OCI-LY1 (cell line): ENCODE data around the gene IRS1.

Experiments
- H2AFZ ChIP-seq: fragments of 200-600 bp; sonication (generic), shearing (Covaris generic); 2 replicates; pipeline ENCODE4 v1.6.0; 2014; ENCODE audit warnings: antibody characterized with exemption, mild to moderate bottlenecking, low read length
- H3F3A ChIP-seq: fragments of 200-600 bp; sonication (generic), shearing (Covaris generic); 2 replicates; pipeline ENCODE4 v1.6.0; 2014; ENCODE audit warnings: mild to moderate bottlenecking, antibody characterized with exemption, low read length, moderate library complexity; ENCODE audit not compliant: insufficient read depth
- H3K27ac ChIP-seq: fragments of 200-600 bp; sonication (generic); 2 replicates; pipeline ENCODE4 v1.5.1; 2014; ENCODE audit warnings: low read length, mixed run types, mild to moderate bottlenecking, low read depth; ENCODE audit not compliant: poor library complexity, severe bottlenecking
- H3K27me3 ChIP-seq: fragments of 200-600 bp; sonication (generic); 2 replicates; pipeline ENCODE4 v1.6.0; 2014; ENCODE audit warnings: antibody characterized with exemption, mild to moderate bottlenecking, low read length, moderate library complexity; ENCODE audit not compliant: insufficient read depth
- H3K36me3 ChIP-seq: fragments of 200-600 bp; sonication (generic); 2 replicates; pipeline ENCODE4 v1.6.1; 2014; ENCODE audit warnings: mild to moderate bottlenecking, antibody characterized with exemption, low read length, moderate library complexity, mixed read lengths; ENCODE audit not compliant: insufficient read depth
- H3K4me1 ChIP-seq: fragments of 200-600 bp; sonication (generic); 2 replicates; pipeline ENCODE4 v1.5.1; 2014; ENCODE audit warnings: mild to moderate bottlenecking, low read length, moderate library complexity; ENCODE audit not compliant: insufficient read depth, severe bottlenecking
- H3K4me2 ChIP-seq: fragments of 200-600 bp; sonication (generic), shearing (Covaris generic); 2 replicates; pipeline ENCODE4 v1.6.1; 2014; ENCODE audit warnings: low read length
- H3K4me3 ChIP-seq: fragments of 200-600 bp; sonication (generic); 2 replicates; pipeline ENCODE4 v1.5.1; 2014; ENCODE audit warnings: low read length, low read depth, mild to moderate bottlenecking, mixed read lengths; ENCODE audit not compliant: poor library complexity, severe bottlenecking
- H3K79me2 ChIP-seq: fragments of 200-600 bp; shearing (Covaris generic); 2 replicates; pipeline ENCODE4 v1.6.1; 2016; ENCODE audit warnings: mixed run types, low read length, mixed read lengths; ENCODE audit not compliant: insufficient read depth
- H3K9ac ChIP-seq: fragments of 200-600 bp; sonication (generic), shearing (Covaris generic); 2 replicates; pipeline ENCODE4 v1.6.1; 2014; ENCODE audit warnings: mild to moderate bottlenecking, low read length, mixed read lengths
- H3K9me2 ChIP-seq: fragments of 200-600 bp; sonication (generic), shearing (Covaris generic); 2 replicates; pipeline ENCODE4 v1.6.1; 2014; ENCODE audit warnings: low read depth, mild to moderate bottlenecking, low read length, mixed read lengths
- H3K9me3 ChIP-seq: fragments of 200-600 bp; shearing (Covaris generic); 2 replicates; pipeline ENCODE4 v1.6.1; 2014; ENCODE audit warnings: low read length, mixed read lengths
- H4K20me1 ChIP-seq: fragments of 200-600 bp; sonication (generic), shearing (Covaris generic); 2 replicates; pipeline ENCODE4 v1.6.0; 2016; ENCODE audit warnings: mild to moderate bottlenecking, low read length; ENCODE audit not compliant: insufficient read depth
- CTCF ChIP-seq: fragments of 200-600 bp; sonication (generic), shearing (Covaris generic); IDR thresholded peaks from 2 replicates; pipeline ENCODE4 v1.5.1; 2017; ENCODE audit warnings: mild to moderate bottlenecking, antibody characterized with exemption, low read length, moderate library complexity, mixed read lengths
- EZH2 ChIP-seq: fragments of 200-600 bp; sonication (generic), shearing (Covaris generic); IDR thresholded peaks from 2 replicates; pipeline ENCODE4 v1.8.0; 2017; ENCODE audit warnings: borderline replicate concordance, mixed run types, mild to moderate bottlenecking, antibody characterized with exemption, low read length, moderate library complexity, mixed read lengths

IRS1 gene

GRCh38 chr2:226712941-226713340 lies 86.7 kb downstream of the IRS1 start:
- no peaks in the 10 kb centered on the region for H3K27me3 ChIP-seq
- H2AFZ ChIP-seq: no peak overlapping the region
- TF ChIP-seq CTCF: no peak
- TF ChIP-seq EZH2: no peak
- no peaks in the 10 kb centered on the region for H3K4me1 ChIP-seq
- H3K36me3 ChIP-seq: no peaks in the 10 kb centered on the region
- no peak overlapping the region for H3K4me2 ChIP-seq
- no peaks in the 10 kb centered on the region for H4K20me1 ChIP-seq
- H3K79me2 ChIP-seq: no peaks in the 10 kb centered on the region
- no peak overlapping the region for H3K9ac ChIP-seq
- no peak overlapping the region for H3K27ac ChIP-seq
- no peak overlapping the region for H3K4me3 ChIP-seq
- no peaks in the 10 kb centered on the region for H3K9me3 ChIP-seq
- no peaks in the 10 kb centered on the region for H3K9me2 ChIP-seq
- H3F3A ChIP-seq: no peaks in the 10 kb centered on the region

GRCh38 chr2:226711606-226712296 lies 87.9 kb downstream of the IRS1 start:
- H3F3A ChIP-seq: no peaks in the 10 kb centered on the region
- no peak overlapping the region for H3K27ac ChIP-seq
- no peak overlapping the region for H3K9ac ChIP-seq
- H3K4me1 ChIP-seq: no peaks in the 10 kb centered on the region
- no peaks in the 10 kb centered on the region for H3K27me3 ChIP-seq
- no peak overlapping the region for H3K4me2 ChIP-seq
- no peak overlapping the region for H2AFZ ChIP-seq
- no peaks in the 10 kb centered on the region for H3K9me3 ChIP-seq
- H3K79me2 ChIP-seq: no peaks in the 10 kb centered on the region
- H3K9me2 ChIP-seq: no peaks in the 10 kb centered on the region
- TF ChIP-seq CTCF (no peak), EZH2 (no peak)
- no peaks in the 10 kb centered on the region for H3K36me3 ChIP-seq
- no peaks in the 10 kb centered on the region for H4K20me1 ChIP-seq
- H3K4me3 ChIP-seq: no peak overlapping the region

GRCh38 chr2:226707499-226707898 lies 92.1 kb downstream of the IRS1 start:
- H3K9ac ChIP-seq: no peak overlapping the region
- H3K27me3 ChIP-seq: no peaks in the 10 kb centered on the region

More at GRCh38 chr2:226707499-226707898, 92.1 kb downstream of the IRS1 start:
- Histone ChIP-seq H3K4me3 (no peak overlapping the region), H3K9me2 (no peaks in the 10 kb centered on the region), H3K27ac (no peak overlapping the region), H3K79me2 (no peaks in the 10 kb centered on the region), H2AFZ (no peak overlapping the region), H3F3A (no peaks in the 10 kb centered on the region), H3K36me3 (no peaks in the 10 kb centered on the region), H3K4me1 (no peaks in the 10 kb centered on the region), H4K20me1 (no peaks in the 10 kb centered on the region), H3K4me2 (no peak overlapping the region), H3K9me3 (no peaks in the 10 kb centered on the region)
- TF ChIP-seq EZH2: no peak
- no peak for TF ChIP-seq CTCF
